ENCODE measurements around the gene SGO2. TPM values are rescaled to one million over a fixed set of nuclear protein-coding genes. Genes with fewer than 3 reads are reported as not detected.
A peak's percentile ranks its signal among the peaks of the same experiment; 100 is the strongest.

Gene SGO2
- total and polyA plus RNA-seq, 2 of the 13 experiments (the other 11 are each of a cell fraction or from before 2014, with no cell fraction given) = 5.1 to 16.2 TPM

GRCh38 chr2:200525882-200526651 is at the start of gene SGO2 (continued):
- TF ChIP-seq PRDM15 (CRISPR knock-in tag; IDR thresholded peaks at IDR 0.05) (no peak), GTF3A (CRISPR knock-in tag; conservative IDR thresholded peaks at IDR 0.05) (peak; percentile 87; the same call in 1 of the 2 replicates), ETV5 (CRISPR knock-in tag; IDR thresholded peaks at IDR 0.05; ENCODE audit: borderline replicate concordance) (peak; percentile 89), HNF1A (IDR thresholded peaks at IDR 0.05; ENCODE audit: low read depth) (no peak), HNF1A (CRISPR knock-in tag; IDR thresholded peaks at IDR 0.05; ENCODE audit: borderline replicate concordance) (peak; percentile 80; the same call in 1 of the 2 replicates), TRIM24 (CRISPR knock-in tag; IDR thresholded peaks at IDR 0.05) (no peak), ATF6 (CRISPR knock-in tag; conservative IDR thresholded peaks at IDR 0.05) (peak; percentile 84; the same call in 1 of the 2 replicates), DBP (CRISPR knock-in tag; IDR thresholded peaks at IDR 0.05; ENCODE audit: not compliant biosample characterization) (no peak), ZBTB2 (CRISPR knock-in tag; IDR thresholded peaks at IDR 0.05; ENCODE audit: low read depth) (peak; percentile 86), ZGPAT (CRISPR knock-in tag; IDR thresholded peaks at IDR 0.05) (peak; percentile 90)

All from HepG2 (cell line).